SK-N-SH (cell line): ENCODE data around the gene TRIP4.

Experiments used
- CHD2 ChIP-seq: fragments of 150-350 bp; IDR thresholded peaks from 2 replicates; pipeline ENCODE4 v1.6.1; 2018; ENCODE audit warnings: low read length; ENCODE audit not compliant: partially characterized antibody
- CTCF ChIP-seq: fragments of 200-600 bp; sonication (generic); IDR thresholded peaks from 2 replicates; pipeline ENCODE4 v1.6.1; 2017; ENCODE audit warnings: antibody characterized with exemption, mild to moderate bottlenecking, moderate library complexity
- EP300 ChIP-seq, 2 experiments: IDR thresholded peaks; 2 replicates each; pipeline versions ENCODE4 v1.4.0 to v1.6.1; 2012; ENCODE audit warnings: borderline replicate concordance in 1 of 2, low read depth in 1 of 2, low read length in 1 of 2
- MXI1 ChIP-seq: IDR thresholded peaks from 2 replicates; pipeline ENCODE4 v1.6.1; 2012; ENCODE audit warnings: mild to moderate bottlenecking, low read depth, low read length, improper control_type of control experiment
- POLR2AphosphoS5 ChIP-seq: IDR thresholded peaks from 2 replicates; pipeline ENCODE4 v1.6.1; 2012; ENCODE audit warnings: low read depth, low read length
- RAD21 ChIP-seq: IDR thresholded peaks from 2 replicates; pipeline ENCODE4 v1.6.1; 2012; ENCODE audit warnings: mild to moderate bottlenecking, low read length
- RXRA ChIP-seq: IDR thresholded peaks from 2 replicates; pipeline ENCODE4 v1.4.0; 2012; ENCODE audit warnings: low read depth, mild to moderate bottlenecking, borderline replicate concordance
- TCF12 ChIP-seq: IDR thresholded peaks from 2 replicates; pipeline ENCODE4 v1.4.0; 2012
- TF ChIP-seq, protein P1 (sequence below): IDR thresholded peaks from 2 replicates; pipeline ENCODE4 v1.6.1; 2012; ENCODE audit warnings: mild to moderate bottlenecking, low read depth, low read length, moderate library complexity

- TF ChIP-seq EP300 (IDR thresholded peaks at IDR 0.05; ENCODE audit: borderline replicate concordance in 1 of 2, low read depth in 1 of 2, low read length in 1 of 2) (no peak), CTCF (no peak), TCF12 (no peak), RAD21 (peak; percentile 7; the same call in 1 of the 2 replicates), POLR2AphosphoS5 (no peak), MXI1 (no peak), RXRA (no peak), CHD2 (no peak)
- TF ChIP-seq, protein P1, sequence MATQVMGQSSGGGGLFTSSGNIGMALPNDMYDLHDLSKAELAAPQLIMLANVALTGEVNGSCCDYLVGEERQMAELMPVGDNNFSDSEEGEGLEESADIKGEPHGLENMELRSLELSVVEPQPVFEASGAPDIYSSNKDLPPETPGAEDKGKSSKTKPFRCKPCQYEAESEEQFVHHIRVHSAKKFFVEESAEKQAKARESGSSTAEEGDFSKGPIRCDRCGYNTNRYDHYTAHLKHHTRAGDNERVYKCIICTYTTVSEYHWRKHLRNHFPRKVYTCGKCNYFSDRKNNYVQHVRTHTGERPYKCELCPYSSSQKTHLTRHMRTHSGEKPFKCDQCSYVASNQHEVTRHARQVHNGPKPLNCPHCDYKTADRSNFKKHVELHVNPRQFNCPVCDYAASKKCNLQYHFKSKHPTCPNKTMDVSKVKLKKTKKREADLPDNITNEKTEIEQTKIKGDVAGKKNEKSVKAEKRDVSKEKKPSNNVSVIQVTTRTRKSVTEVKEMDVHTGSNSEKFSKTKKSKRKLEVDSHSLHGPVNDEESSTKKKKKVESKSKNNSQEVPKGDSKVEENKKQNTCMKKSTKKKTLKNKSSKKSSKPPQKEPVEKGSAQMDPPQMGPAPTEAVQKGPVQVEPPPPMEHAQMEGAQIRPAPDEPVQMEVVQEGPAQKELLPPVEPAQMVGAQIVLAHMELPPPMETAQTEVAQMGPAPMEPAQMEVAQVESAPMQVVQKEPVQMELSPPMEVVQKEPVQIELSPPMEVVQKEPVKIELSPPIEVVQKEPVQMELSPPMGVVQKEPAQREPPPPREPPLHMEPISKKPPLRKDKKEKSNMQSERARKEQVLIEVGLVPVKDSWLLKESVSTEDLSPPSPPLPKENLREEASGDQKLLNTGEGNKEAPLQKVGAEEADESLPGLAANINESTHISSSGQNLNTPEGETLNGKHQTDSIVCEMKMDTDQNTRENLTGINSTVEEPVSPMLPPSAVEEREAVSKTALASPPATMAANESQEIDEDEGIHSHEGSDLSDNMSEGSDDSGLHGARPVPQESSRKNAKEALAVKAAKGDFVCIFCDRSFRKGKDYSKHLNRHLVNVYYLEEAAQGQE: no peak
Observed at GRCh38 chr15:64501396-64501715, 113.7 kb downstream of the TRIP4 start.
